Hematopoietic multipotent progenitor cell (in vitro differentiated cells): ENCODE results near the gene RARG. TPM values are rescaled to one million over a fixed set of nuclear protein-coding genes. Genes with fewer than 3 reads are reported as not detected.
"Not testable (repeated sequence)": the region's sequence is repeated elsewhere in the genome, so short reads cannot be mapped to it uniquely, and the experiment has no call there.

Source experiments
- DNase-seq, 3 donors: peaks; one replicate each; pipeline ENCODE4 v3.0.0-alpha.2; 2011 to 2015; ENCODE audit warnings: low read depth in 2 of 3, low spot score in 2 of 3
- total RNA-seq: library from RNA; depleted of rRNA; stranded (reverse); fragments of >200 nt; gene quantifications from one replicate; pipeline ENCODE4 v1.2.3, GENCODE V29; 2012

Gene RARG
- total RNA-seq, 1 donor: 3.2 TPM

- DNase-seq: no peak
Measured at GRCh38 chr12:53211476-53212381, 20.3 kb downstream of the RARG start.

DNA sequence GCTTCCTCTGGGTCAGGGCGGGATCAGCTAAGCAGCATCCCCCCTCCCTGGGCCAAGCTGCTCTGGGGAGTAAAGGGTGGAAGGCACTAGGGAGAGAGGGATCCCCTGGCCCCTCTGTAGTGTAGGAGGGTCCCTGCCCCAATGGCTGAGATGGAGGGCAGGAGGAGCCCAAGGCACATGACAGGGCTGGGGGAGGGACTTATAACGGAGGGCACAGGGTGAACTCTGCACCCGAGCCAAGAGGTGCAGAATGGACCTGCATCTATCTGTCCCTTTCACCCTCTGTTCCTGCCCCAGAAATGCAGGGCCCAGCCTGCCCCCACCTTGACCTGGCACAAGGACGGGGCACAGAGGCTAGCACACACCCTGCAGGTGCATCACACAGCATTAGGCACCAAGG is 21.2 kb downstream of the RARG start:
- DNase-seq: no peak

- peak in 2 of 3 donors; percentile 57 to 58 for DNase-seq
Measured at GRCh38 chr12:53208877-53209463, 23.0 kb downstream of the RARG start.

- DNase-seq: no peak
Measured at GRCh38 chr12:53208435-53208834, 23.6 kb downstream of the RARG start.

DNA sequence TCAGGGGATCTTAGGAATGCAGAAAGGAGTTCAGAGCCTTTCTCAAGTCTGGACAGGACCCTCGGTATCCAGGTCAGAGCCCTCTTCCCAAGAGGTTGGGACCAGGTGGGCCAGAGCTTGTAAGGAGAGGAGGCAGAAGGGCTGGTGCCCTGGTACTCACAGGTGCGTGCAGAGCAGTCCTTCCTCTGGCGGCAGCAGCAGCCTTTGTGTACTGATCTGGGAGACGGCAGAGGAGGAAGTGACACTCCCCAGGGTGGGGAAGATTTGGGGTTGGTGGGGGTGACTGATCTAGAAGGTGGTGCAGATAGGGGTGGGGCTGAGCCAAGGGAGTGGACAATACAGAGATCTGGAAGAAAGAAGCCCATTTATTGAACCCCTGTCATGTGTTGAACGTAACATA is 25.0 kb downstream of the RARG start, which contains the start of gene ITGB7:
Gene ITGB7, minus strand, starts transcription at position 210 of the 400 bp plus-strand sequence. CDS start 6,808 bp downstream, outside the sequence.
- no peak for DNase-seq

DNA sequence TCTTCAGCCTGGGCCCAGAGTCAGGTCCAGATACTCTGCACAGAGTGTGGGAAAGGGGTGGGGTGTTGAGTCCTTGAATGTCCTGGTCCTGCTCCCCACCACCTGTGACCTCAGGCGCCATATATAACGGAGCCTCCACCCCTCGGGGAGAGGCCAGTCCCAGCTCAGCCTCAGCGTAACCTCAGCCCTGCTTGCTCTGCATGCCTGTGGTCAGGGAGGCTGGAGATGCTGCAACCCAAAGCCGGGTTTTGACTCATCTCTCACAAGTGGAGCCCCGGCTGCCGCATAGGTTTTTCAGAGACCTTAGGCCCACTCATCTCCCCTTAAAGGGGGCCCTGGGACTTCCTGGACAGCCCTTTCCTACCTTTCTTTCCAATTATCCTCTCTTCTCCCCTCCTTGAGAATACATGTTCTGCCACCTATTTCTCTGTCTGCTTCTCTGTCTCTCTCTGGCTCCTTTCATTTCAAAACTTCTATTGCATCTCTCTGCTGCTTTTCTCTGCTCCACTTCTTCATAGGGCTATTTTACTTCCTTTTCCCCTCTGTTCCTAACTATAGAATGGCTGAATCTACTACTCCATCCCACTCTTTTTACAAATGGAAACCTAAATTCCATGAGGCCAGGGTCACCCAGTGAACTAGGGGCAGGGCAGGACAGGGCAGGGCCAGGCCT is 26.1 kb downstream of the RARG start:
- DNase-seq: no peak

GRCh38 chr12:53204351-53204750 is 27.7 kb downstream of the RARG start:
- DNase-seq: no peak

GRCh38 chr12:53202316-53202715 is 29.7 kb downstream of the RARG start:
- DNase-seq: not testable (repeated sequence)

DNA sequence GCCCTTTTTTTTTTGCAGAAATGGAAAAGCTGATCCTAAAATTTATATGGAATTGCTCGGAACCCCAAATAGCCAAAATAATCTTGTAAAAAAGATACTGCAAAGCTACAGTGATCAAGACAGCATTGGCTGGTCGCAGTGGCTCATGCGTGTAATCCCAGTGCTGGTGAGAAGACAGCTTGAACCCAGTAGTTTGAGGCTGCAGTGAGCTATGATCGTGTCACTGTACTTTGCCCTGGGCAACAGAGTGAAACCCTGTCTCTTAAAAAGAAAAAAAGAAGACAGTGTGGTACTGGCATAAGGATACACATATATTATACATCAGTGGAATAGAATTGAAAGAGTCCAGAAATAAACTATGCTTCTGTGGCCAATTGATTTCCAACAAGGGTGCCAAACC is 30.4 kb downstream of the RARG start:
- DNase-seq: no peak

DNA sequence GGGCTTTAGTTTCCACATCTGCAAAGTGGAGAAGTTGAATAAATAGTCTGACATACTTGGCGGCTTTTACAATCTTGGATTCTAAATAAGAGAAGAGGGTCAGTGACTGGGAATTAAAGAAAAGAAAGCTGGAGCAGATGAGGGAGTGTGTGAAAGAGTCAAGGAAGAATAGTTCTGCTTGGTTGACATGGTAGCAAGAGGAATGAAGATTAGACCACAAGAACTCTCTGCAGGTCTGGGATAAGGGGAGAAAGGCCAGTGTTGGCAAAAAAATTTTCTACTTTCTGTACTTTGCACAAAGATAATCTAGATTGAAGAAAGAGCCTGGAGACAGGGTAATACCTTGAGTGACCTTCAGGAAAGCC is 30.9 kb downstream of the RARG start:
- DNase-seq: no peak

- no peak for DNase-seq
Measured at GRCh38 chr12:53200458-53201176, 31.4 kb downstream of the RARG start.

DNA sequence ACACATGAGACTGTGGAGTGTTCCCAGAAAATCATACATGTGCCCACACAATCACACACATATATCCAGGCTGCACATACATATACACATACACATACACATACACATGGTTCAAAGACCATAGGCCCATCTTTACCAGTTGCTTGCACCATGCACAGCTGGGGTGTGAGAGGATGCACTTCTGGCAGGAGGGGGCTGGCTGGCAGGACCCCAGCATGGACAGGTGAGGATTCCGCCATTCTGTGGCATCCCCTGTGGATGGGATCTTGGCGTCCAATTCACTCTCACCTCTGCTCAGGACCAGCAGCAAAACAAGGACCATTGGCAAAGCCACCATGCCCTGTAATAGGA is 31.9 kb downstream of the RARG start:
- no peak for DNase-seq

DNA sequence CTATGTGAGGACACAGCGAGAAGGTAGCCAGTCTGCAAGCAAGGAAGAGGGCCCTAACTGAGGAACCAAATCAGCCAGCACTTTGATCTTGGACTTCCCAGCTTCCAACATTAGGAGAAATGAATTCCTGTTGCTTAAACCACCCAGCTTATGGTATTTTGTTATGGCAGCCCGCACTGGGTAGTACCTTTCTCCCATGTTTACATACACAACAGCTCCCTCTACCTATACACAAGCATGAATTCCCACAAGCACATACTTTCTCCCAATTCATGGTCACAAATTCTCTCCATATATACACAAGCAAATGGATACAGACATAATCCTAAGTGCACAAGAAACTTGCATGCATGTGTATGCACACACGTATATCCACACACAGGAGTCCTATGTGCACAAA is 32.3 kb downstream of the RARG start:
- no peak for DNase-seq

GRCh38 chr12:53198486-53199110 is 33.4 kb downstream of the RARG start:
- DNase-seq: no peak

GRCh38 chr12:53197011-53197640 is 34.9 kb downstream of the RARG start:
- DNase-seq: no peak

DNA sequence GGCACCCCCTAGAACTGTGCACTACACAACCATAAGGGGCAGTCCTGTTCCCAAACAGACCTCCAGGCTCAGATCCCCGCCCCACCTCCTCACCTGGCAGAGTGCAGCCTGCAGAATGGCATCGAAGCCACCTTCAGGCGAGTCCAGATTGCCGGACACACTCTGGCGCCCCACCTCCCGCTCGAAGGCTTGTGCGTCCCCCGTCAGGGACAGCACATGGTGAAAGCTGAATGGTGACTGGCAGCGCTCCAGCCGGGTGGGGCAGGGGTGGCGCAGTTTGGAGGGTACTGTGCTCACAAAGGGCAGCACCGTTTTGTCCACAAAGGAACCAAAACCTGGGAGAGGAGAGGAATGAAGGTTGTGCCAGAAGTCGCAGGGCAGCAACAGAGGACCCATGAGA is 35.5 kb downstream of the RARG start:
- DNase-seq: no peak

DNA sequence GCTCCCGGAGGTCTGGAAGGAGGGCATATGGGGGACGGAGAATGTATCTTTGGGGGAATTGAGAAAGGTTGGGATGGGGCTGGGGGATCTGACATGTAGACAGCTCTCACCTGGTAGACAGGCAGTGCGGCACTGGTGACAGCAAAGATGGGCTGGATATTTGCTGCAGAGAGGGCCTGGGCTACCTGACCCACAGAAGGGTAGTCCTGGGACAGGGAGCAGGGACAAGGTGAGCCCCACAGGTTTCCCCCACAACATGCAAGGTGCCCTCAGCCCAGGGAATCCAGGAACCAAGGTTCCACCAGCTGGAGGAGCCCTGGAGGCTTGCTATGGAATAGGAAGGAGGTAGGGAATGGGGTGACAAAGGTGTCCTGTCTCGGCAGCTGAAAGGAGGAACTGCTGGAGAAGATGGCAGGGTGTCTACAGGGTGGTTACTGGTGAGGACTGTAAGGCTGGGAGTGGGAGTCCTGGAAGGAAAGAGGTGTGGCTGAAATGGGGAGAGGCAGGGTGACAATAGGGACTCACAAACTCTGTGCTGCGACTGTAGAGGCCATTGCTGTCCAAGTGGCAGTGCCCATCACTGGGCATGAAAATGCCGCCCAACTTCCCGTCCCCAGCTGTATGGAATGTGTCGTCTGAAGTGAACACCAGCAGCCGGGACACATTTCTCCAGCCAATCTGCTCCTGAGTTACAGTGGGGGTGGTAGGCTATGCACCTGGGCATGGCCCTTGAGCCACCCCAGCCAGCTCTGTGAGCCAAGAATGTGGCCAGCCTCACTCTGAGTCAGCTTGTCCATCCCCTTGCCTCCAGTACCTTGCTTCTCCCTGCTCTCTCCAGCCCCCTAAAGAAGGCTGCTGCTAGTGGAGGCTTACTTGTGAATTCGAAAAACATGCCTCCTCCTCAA is 36.2 kb downstream of the RARG start:
- no peak for DNase-seq

DNA sequence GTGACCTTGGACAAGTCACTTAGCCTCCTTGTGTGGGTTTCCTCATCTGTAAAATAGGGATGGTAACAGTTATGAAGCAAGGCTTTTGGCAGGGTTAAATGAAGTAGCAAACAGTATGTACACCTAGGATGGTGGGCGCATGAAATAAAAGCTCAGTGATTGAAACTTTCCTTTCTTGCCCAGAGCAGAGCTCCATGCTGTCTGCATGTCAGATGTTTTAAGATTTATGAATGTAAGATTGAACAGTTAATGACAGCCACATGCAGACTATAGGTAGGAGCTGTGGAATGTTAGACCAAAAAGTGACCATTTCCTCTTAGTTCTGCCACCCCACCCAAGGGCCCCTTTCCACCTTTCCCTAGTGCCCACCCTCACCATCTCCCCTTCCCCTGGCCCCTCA is 37.0 kb downstream of the RARG start:
- no peak for DNase-seq
